Measurements from ENCODE around the gene GIPC2.

Gene GIPC2

GRCh38 chr1:78143152-78143551, 97.4 kb downstream of the GIPC2 start:
- Histone ChIP-seq H3K4me2 (ENCODE audit: low read length) (peak overlapping the region; percentile 8; the same call in 1 of the 2 replicates), H3K4me3 (ENCODE audit: low read length) (no peak overlapping the region), H3K27ac (ENCODE audit: low read depth, low read length) (no peak overlapping the region)

GRCh38 chr1:78143673-78144072, 97.9 kb downstream of the GIPC2 start:
- no peak overlapping the region for H3K27ac ChIP-seq (ENCODE audit: low read depth, low read length)
- H3F3A ChIP-seq (ENCODE audit: control insufficient read depth, insufficient read depth) = no peaks in the 10 kb centered on the region
- H3K4me1 ChIP-seq (ENCODE audit: control insufficient read depth, low read length) = no peaks in the 10 kb centered on the region
- no peak overlapping the region for H3K4me2 ChIP-seq (ENCODE audit: low read length)
- H4K20me1 ChIP-seq (ENCODE audit: control insufficient read depth, insufficient read depth, low read depth, low read length) = no peaks in the 10 kb centered on the region
- H3K36me3 ChIP-seq (ENCODE audit: control insufficient read depth, low read length) = no peaks in the 10 kb centered on the region
- H3K4me3 ChIP-seq (ENCODE audit: low read length) = no peak overlapping the region
- no peaks in the 10 kb centered on the region; the same call in 1 of the 2 replicates for H3K27me3 ChIP-seq (ENCODE audit: control insufficient read depth, low read length)
- H3K9me2 ChIP-seq (replicated peaks; ENCODE audit: control insufficient read depth, low read length) = no peaks in the 10 kb centered on the region
- no peaks in the 10 kb centered on the region for H3K9me3 ChIP-seq (ENCODE audit: control insufficient read depth, insufficient read depth, low read length)
- TF ChIP-seq, protein P1, sequence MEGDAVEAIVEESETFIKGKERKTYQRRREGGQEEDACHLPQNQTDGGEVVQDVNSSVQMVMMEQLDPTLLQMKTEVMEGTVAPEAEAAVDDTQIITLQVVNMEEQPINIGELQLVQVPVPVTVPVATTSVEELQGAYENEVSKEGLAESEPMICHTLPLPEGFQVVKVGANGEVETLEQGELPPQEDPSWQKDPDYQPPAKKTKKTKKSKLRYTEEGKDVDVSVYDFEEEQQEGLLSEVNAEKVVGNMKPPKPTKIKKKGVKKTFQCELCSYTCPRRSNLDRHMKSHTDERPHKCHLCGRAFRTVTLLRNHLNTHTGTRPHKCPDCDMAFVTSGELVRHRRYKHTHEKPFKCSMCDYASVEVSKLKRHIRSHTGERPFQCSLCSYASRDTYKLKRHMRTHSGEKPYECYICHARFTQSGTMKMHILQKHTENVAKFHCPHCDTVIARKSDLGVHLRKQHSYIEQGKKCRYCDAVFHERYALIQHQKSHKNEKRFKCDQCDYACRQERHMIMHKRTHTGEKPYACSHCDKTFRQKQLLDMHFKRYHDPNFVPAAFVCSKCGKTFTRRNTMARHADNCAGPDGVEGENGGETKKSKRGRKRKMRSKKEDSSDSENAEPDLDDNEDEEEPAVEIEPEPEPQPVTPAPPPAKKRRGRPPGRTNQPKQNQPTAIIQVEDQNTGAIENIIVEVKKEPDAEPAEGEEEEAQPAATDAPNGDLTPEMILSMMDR (IDR thresholded peaks at IDR 0.05; ENCODE audit: low read depth, low read length, poor library complexity, severe bottlenecking) = no peak
- TF ChIP-seq EZH2phosphoT487 (IDR thresholded peaks at IDR 0.05; ENCODE audit: borderline replicate concordance, low read length) = no peak
- no peaks in the 10 kb centered on the region for H3K79me2 ChIP-seq (ENCODE audit: control insufficient read depth, low read length)

More at GRCh38 chr1:78143152-78143551, 97.4 kb downstream of the GIPC2 start:
- Histone ChIP-seq H3F3A (ENCODE audit: control insufficient read depth, insufficient read depth) (no peaks in the 10 kb centered on the region), H3K36me3 (ENCODE audit: control insufficient read depth, low read length) (no peaks in the 10 kb centered on the region), H3K79me2 (ENCODE audit: control insufficient read depth, low read length) (no peaks in the 10 kb centered on the region), H3K27me3 (ENCODE audit: control insufficient read depth, low read length) (no peaks in the 10 kb centered on the region; the same call in 1 of the 2 replicates), H3K4me1 (ENCODE audit: control insufficient read depth, low read length) (no peaks in the 10 kb centered on the region), H4K20me1 (ENCODE audit: control insufficient read depth, insufficient read depth, low read depth, low read length) (no peaks in the 10 kb centered on the region), H3K9me2 (replicated peaks; ENCODE audit: control insufficient read depth, low read length) (no peaks in the 10 kb centered on the region), H3K9me3 (ENCODE audit: control insufficient read depth, insufficient read depth, low read length) (no peaks in the 10 kb centered on the region)
- TF ChIP-seq, protein P1 (IDR thresholded peaks at IDR 0.05; ENCODE audit: low read depth, low read length, poor library complexity, severe bottlenecking) = no peak
- no peak for TF ChIP-seq EZH2phosphoT487 (IDR thresholded peaks at IDR 0.05; ENCODE audit: borderline replicate concordance, low read length)

GRCh38 chr1:78145105-78145580, 99.4 kb downstream of the GIPC2 start:
- Histone ChIP-seq H3K27ac (ENCODE audit: low read depth, low read length) (no peak overlapping the region), H3K9me2 (replicated peaks; ENCODE audit: control insufficient read depth, low read length) (no peaks in the 10 kb centered on the region), H3K4me3 (ENCODE audit: low read length) (no peak overlapping the region), H3K4me2 (ENCODE audit: low read length) (no peak overlapping the region), H3K79me2 (ENCODE audit: control insufficient read depth, low read length) (no peaks in the 10 kb centered on the region), H3K36me3 (ENCODE audit: control insufficient read depth, low read length) (no peaks in the 10 kb centered on the region), H3K27me3 (ENCODE audit: control insufficient read depth, low read length) (no peaks in the 10 kb centered on the region), H4K20me1 (ENCODE audit: control insufficient read depth, insufficient read depth, low read depth, low read length) (no peaks in the 10 kb centered on the region), H3K9me3 (ENCODE audit: control insufficient read depth, insufficient read depth, low read length) (no peaks in the 10 kb centered on the region), H3F3A (ENCODE audit: control insufficient read depth, insufficient read depth) (no peaks in the 10 kb centered on the region), H3K4me1 (ENCODE audit: control insufficient read depth, low read length) (no peaks in the 10 kb centered on the region)
- TF ChIP-seq, protein P1 (IDR thresholded peaks at IDR 0.05; ENCODE audit: low read depth, low read length, poor library complexity, severe bottlenecking) = peak; percentile 88
- no peak for TF ChIP-seq EZH2phosphoT487 (IDR thresholded peaks at IDR 0.05; ENCODE audit: borderline replicate concordance, low read length)
